Uterus (tissue), 2 donors: ENCODE measurements around the gene LLGL2.

ENCODE experiments used
- CTCF ChIP-seq, 4 experiments: fragments of 200-600 bp in 2 of 4; fragments of 450-650 bp in 2 of 4; sonication (generic) in 2 of 4; IDR thresholded peaks; one replicate each; pipeline ENCODE4 v1.5.1; 2016 to 2019; ENCODE audit warnings: antibody characterized with exemption in 4 of 4, mild to moderate bottlenecking in 2 of 4, moderate library complexity in 1 of 4
- POLR2A ChIP-seq, 2 donors: fragments of 450-650 bp; IDR thresholded peaks; one replicate each; pipeline ENCODE4 v1.6.1; 2016; ENCODE audit warnings: antibody characterized with exemption in 2 of 2, mild to moderate bottlenecking in 1 of 2, moderate library complexity in 1 of 2

- TF ChIP-seq CTCF (IDR thresholded peaks at IDR 0.05): no peak
- no peak for TF ChIP-seq POLR2A (IDR thresholded peaks at IDR 0.05)
Measured at GRCh38 chr17:75595284-75595919, 69.9 kb downstream of the LLGL2 start.
